Measurements from ENCODE around the gene ZNF436.

GRCh38 chr1:23395849-23396248, 26.2 kb upstream of the ZNF436 start:
- TF ChIP-seq GATA2 (IDR thresholded peaks at IDR 0.05; ENCODE audit: low read depth, low read length) (no peak), GATA3 (IDR thresholded peaks at IDR 0.05; ENCODE audit: low read depth, low read length) (no peak)

Measured in SH-SY5Y (cell line).